ENCODE results near the gene EMC6.
A peak's percentile ranks its signal among the peaks of the same experiment; 100 is the strongest.

Gene EMC6

DNA sequence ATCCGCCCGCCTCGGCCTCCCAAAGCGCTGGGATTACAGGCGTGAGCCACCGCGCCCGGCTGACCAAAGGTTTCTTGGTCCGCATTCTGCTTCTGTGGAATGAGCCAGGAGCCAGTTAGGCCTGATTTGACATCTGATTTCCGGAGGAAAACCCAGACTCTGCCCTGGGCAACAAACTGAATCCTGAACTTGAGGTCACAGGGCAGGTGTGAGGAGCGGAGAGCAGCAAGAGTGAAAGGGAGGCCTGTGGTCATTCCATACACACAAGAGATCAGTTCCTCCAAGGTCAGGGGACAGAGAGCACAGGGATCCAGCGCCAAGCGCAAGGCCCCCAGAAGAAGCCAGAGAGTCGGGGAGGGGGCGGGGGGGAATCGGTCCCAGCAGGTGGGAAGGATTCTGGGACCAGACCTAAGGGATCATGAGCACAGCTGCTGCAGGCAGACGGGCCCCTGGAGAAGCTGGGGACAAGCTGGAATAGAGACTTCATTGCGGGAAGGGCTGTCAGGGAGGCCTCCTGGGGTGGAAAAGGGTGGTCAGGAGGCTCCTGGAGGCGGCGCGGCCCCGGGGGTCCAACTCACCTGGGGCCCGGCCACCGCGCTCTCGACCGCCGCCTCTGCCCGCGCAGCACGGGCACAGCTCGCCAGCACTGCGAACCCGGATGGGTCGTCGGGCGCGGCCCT, 33.0 kb upstream of the EMC6 start:
- no CpG with 5 or more reads among the region's 38 CpGs for WGBS, 2 donors (ENCODE audit: extremely low coverage in 2 of 2, insufficient read length in 2 of 2, insufficient replicate concordance in 1 of 2)
- H3K14ac ChIP-seq (ENCODE audit: low read length) = no peak overlapping the region
- H2AFZ ChIP-seq (ENCODE audit: low read length) = peak overlapping the region; percentile 98
- H2BK120ac ChIP-seq (ENCODE audit: low read depth, low read length) = peak overlapping the region; percentile 81
- peak overlapping the region; percentile 99 for H3K9ac ChIP-seq (ENCODE audit: low read depth, low read length, poor library complexity)
- H4K91ac ChIP-seq (ENCODE audit: low read depth, low read length, poor library complexity) = no peak overlapping the region
- no peak overlapping the region for H2BK15ac ChIP-seq (ENCODE audit: low read length)
- H3K27me3 ChIP-seq (ENCODE audit: control insufficient read depth in 3 of 3, insufficient read depth in 3 of 3, low read depth in 1 of 3, low read length in 3 of 3) = no peaks in the 10 kb centered on the region
- peak overlapping the region; percentile 98 for H2BK5ac ChIP-seq (ENCODE audit: low read length)
- no peak overlapping the region for H3K4ac ChIP-seq (ENCODE audit: low read length)
- H2AK5ac ChIP-seq (ENCODE audit: low read depth, low read length) = peak overlapping the region; percentile 66
- H3K4me2 ChIP-seq (ENCODE audit: insufficient read depth, low read length, poor library complexity, severe bottlenecking) = peak overlapping the region; percentile 93
- peaks cover 21% of the 10 kb centered on the region for H3K79me1 ChIP-seq (ENCODE audit: low read depth, low read length)
- no peak overlapping the region for H4K8ac ChIP-seq (ENCODE audit: low read depth, low read length)
- peak; percentile 6 for DNase-seq (ENCODE audit: low spot score)
- no peaks in the 10 kb centered on the region for H3K9me3 ChIP-seq (replicated peaks in 1 of 2; ENCODE audit: control insufficient read depth in 2 of 2, insufficient read depth in 1 of 2, low read depth in 1 of 2, low read length in 2 of 2)
- peak overlapping the region; percentile 99 for H3K18ac ChIP-seq (ENCODE audit: low read length)
- H3K36me3 ChIP-seq (replicated peaks in 1 of 2; ENCODE audit: control insufficient read depth in 2 of 2, insufficient read depth in 2 of 2, low read length in 2 of 2) = peaks cover 6 to 22% of the 10 kb centered on the region in 2 donors
- peak overlapping the region; percentile 26 for H3K27ac ChIP-seq (replicated peaks; ENCODE audit: low read length)
- H2BK12ac ChIP-seq (ENCODE audit: low read length) = no peak overlapping the region
- peak overlapping the region; percentile 99 for H3K4me3 ChIP-seq (ENCODE audit: low read length in 2 of 2)
- H3K23ac ChIP-seq (ENCODE audit: low read depth, low read length, poor library complexity) = peak overlapping the region; percentile 91
- peaks cover 6 to 22% of the 10 kb centered on the region in 2 donors for H3K4me1 ChIP-seq (ENCODE audit: control insufficient read depth in 2 of 2, insufficient read depth in 1 of 2, low read depth in 1 of 2, low read length in 2 of 2)

DNA sequence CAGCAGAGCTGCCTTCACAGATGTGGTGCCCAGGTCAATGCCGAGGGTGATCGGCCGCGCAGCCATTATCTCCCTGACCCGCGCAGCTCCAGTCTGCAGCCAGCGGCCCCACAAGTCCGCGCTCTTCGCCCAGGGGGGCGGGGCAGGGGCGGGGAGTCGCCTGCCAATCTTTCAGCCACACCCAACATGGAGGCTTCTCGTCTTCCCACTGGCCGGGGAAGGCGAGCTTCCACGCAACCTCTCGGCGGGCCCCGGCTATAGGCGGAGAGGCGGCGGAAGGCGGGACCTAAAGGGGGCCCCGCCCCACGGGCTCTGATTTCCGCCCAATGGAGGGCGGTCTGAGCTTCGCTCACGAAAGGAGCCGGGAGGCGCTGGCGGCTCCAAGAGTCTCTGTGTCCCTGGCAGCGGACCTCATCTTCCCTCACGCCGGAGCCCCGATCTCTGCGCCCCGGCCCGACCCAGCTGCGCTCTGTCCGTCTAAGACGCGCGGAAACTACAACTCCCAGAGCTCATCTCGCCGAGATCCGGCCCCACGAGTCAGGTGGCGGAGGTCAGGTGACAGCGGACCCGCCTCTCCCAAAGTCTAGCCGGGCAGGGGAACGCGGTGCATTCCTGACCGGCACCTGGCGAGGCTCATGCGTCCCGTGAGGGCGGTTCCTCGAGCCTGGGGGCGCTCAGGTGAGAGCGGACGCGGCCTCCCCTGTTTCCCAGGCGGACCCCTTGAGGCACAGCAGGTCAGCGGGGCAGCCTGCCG, 32.3 kb upstream of the EMC6 start, which contains the start of the genes CTNS and SHPK:
TSS of gene CTNS (plus strand) at position 607 of the 754 bp plus-strand sequence. CDS start 3,447 bp downstream, outside the sequence.
TSS of gene SHPK (minus strand) at position 97 of the 754 bp plus-strand sequence. CDS start at position 66, 31 bp downstream.
- no peak within 1 kb of the TSS for H2BK12ac ChIP-seq (ENCODE audit: low read length)
- H3K4me1 ChIP-seq (ENCODE audit: control insufficient read depth in 2 of 2, insufficient read depth in 1 of 2, low read depth in 1 of 2, low read length in 2 of 2) = peaks cover 6 to 27% of the 10 kb centered on the region in 2 donors
- H3K18ac ChIP-seq (ENCODE audit: low read length) = peak within 1 kb of the TSS; percentile 100
- peak within 1 kb of the TSS; percentile 98 for H2AFZ ChIP-seq (ENCODE audit: low read length)
- peak within 1 kb of the TSS; percentile 93 for H3K4me2 ChIP-seq (ENCODE audit: insufficient read depth, low read length, poor library complexity, severe bottlenecking)
- DNase-seq (ENCODE audit: low spot score) = peak; percentile 94
- H4K91ac ChIP-seq (ENCODE audit: low read depth, low read length, poor library complexity) = no peak within 1 kb of the TSS
- H3K23ac ChIP-seq (ENCODE audit: low read depth, low read length, poor library complexity) = peak within 1 kb of the TSS; percentile 96
- H3K27me3 ChIP-seq (ENCODE audit: control insufficient read depth in 3 of 3, insufficient read depth in 3 of 3, low read depth in 1 of 3, low read length in 3 of 3) = no peaks in the 10 kb centered on the region
- H3K27ac ChIP-seq (replicated peaks; ENCODE audit: low read length) = peak within 1 kb of the TSS; percentile 100
- H3K36me3 ChIP-seq (replicated peaks in 1 of 2; ENCODE audit: control insufficient read depth in 2 of 2, insufficient read depth in 2 of 2, low read length in 2 of 2) = peaks cover 6 to 19% of the 10 kb centered on the region in 2 donors
- H3K14ac ChIP-seq (ENCODE audit: low read length) = peak within 1 kb of the TSS; percentile 56
- peak within 1 kb of the TSS; percentile 98 for H2BK5ac ChIP-seq (ENCODE audit: low read length)
- peak within 1 kb of the TSS; percentile 96 for H2BK120ac ChIP-seq (ENCODE audit: low read depth, low read length)
- H3K79me1 ChIP-seq (ENCODE audit: low read depth, low read length) = peaks cover 19% of the 10 kb centered on the region
- no peak within 1 kb of the TSS for H4K8ac ChIP-seq (ENCODE audit: low read depth, low read length)
- no CpG with 5 or more reads among the region's 68 CpGs for whole genome bisulfite sequencing, 2 donors (ENCODE audit: extremely low coverage in 2 of 2, insufficient read length in 2 of 2, insufficient replicate concordance in 1 of 2)
- H2BK15ac ChIP-seq (ENCODE audit: low read length) = peak within 1 kb of the TSS; percentile 94
- H3K4ac ChIP-seq (ENCODE audit: low read length) = no peak within 1 kb of the TSS
- peak within 1 kb of the TSS; percentile 99 for H3K4me3 ChIP-seq (ENCODE audit: low read length in 2 of 2)
- H3K9ac ChIP-seq (ENCODE audit: low read depth, low read length, poor library complexity) = peak within 1 kb of the TSS; percentile 99
- no peaks in the 10 kb centered on the region for H3K9me3 ChIP-seq (replicated peaks in 1 of 2; ENCODE audit: control insufficient read depth in 2 of 2, insufficient read depth in 1 of 2, low read depth in 1 of 2, low read length in 2 of 2)
- H2AK5ac ChIP-seq (ENCODE audit: low read depth, low read length) = peak within 1 kb of the TSS; percentile 66

DNA sequence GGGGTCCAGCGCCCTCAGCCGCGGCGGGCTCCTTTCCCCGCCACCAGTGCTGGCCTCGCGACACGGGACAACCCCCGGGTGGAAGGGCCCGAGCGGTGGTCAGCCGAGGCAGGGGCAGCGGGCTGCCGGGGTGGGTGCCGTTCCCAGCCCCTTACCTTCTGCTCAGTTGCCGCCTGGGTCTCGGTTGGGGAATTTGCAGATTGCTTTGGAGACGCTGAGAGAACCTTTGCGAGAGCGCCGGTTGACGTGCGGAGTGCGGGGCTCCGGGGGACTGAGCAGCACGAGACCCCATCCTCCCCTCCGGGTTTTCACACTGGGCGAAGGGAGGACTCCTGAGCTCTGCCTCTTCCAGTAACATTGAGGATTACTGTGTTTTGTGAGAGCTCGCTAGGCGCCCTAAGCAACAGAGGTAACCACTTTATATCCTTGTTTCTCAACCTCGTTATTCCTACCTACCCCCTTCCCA, 31.7 kb upstream of the EMC6 start:
- H2BK120ac ChIP-seq (ENCODE audit: low read depth, low read length) = no peak overlapping the region
- peak overlapping the region; percentile 96 for H3K23ac ChIP-seq (ENCODE audit: low read depth, low read length, poor library complexity)
- H3K4me2 ChIP-seq (ENCODE audit: insufficient read depth, low read length, poor library complexity, severe bottlenecking) = peak overlapping the region; percentile 84
- no peaks in the 10 kb centered on the region for H3K9me3 ChIP-seq (replicated peaks in 1 of 2; ENCODE audit: control insufficient read depth in 2 of 2, insufficient read depth in 1 of 2, low read depth in 1 of 2, low read length in 2 of 2)
- H2BK12ac ChIP-seq (ENCODE audit: low read length) = no peak overlapping the region
- H3K36me3 ChIP-seq (replicated peaks in 1 of 2; ENCODE audit: control insufficient read depth in 2 of 2, insufficient read depth in 2 of 2, low read length in 2 of 2) = peaks cover 6 to 19% of the 10 kb centered on the region in 2 donors
- H2AK5ac ChIP-seq (ENCODE audit: low read depth, low read length) = peak overlapping the region; percentile 63
- peak overlapping the region; percentile 93 for H3K9ac ChIP-seq (ENCODE audit: low read depth, low read length, poor library complexity)
- peak overlapping the region; percentile 100 for H3K18ac ChIP-seq (ENCODE audit: low read length)
- H4K91ac ChIP-seq (ENCODE audit: low read depth, low read length, poor library complexity) = no peak overlapping the region
- no peaks in the 10 kb centered on the region for H3K27me3 ChIP-seq (ENCODE audit: control insufficient read depth in 3 of 3, insufficient read depth in 3 of 3, low read depth in 1 of 3, low read length in 3 of 3)
- H2AFZ ChIP-seq (ENCODE audit: low read length) = peak overlapping the region; percentile 98
- H3K14ac ChIP-seq (ENCODE audit: low read length) = no peak overlapping the region
- H2BK15ac ChIP-seq (ENCODE audit: low read length) = peak overlapping the region; percentile 94
- WGBS, 2 donors (ENCODE audit: extremely low coverage in 2 of 2, insufficient read length in 2 of 2, insufficient replicate concordance in 1 of 2) = no CpG with 5 or more reads among the region's 31 CpGs
- peak overlapping the region; percentile 92 to 99 for H3K4me3 ChIP-seq (ENCODE audit: low read length in 2 of 2)
- no peak overlapping the region for H4K8ac ChIP-seq (ENCODE audit: low read depth, low read length)
- DNase-seq (ENCODE audit: low spot score) = no peak
- peaks cover 21% of the 10 kb centered on the region for H3K79me1 ChIP-seq (ENCODE audit: low read depth, low read length)
- H3K27ac ChIP-seq (replicated peaks; ENCODE audit: low read length) = no peak overlapping the region
- H3K4ac ChIP-seq (ENCODE audit: low read length) = no peak overlapping the region
- H3K4me1 ChIP-seq (ENCODE audit: control insufficient read depth in 2 of 2, insufficient read depth in 1 of 2, low read depth in 1 of 2, low read length in 2 of 2) = peaks cover 6 to 28% of the 10 kb centered on the region in 2 donors
- peak overlapping the region; percentile 98 for H2BK5ac ChIP-seq (ENCODE audit: low read length)

Data from neuronal stem cell (in vitro differentiated cells).